A549 (cell line): Measurements from ENCODE around the gene NUDT1. TPM values are rescaled to one million over a fixed set of nuclear protein-coding genes. Genes with fewer than 3 reads are reported as not detected.

Source experiments
- ATAC-seq, 2 experiments: fragments of 200-7000 bp in 1 of 2; fragments of >200 bp in 1 of 2; cut with Nextera tagmentation in 1 of 2; cut with Tn5 transposase in 1 of 2; 3 replicates each; pipeline versions ENCODE4 v1.8.0 to v1.9.1; 2018 to 2020; ENCODE audit warnings: mild to moderate bottlenecking in 1 of 2, moderate library complexity in 1 of 2
- CTCF ChIA-PET: fragments of 300-600 bp; sonication (Branson Sonifier 250); formaldehyde crosslinking; extraction: SDS; loops from one replicate; lab custom pipeline; 2021; ENCODE audit warnings: antibody characterized with exemption, inconsistent platforms; lab: Yijun Ruan, JAX
- POLR2A ChIA-PET: fragments of 350-600 bp; formaldehyde crosslinking; extraction: SDS; loops from one replicate; lab custom pipeline; 2021; ENCODE audit warnings: antibody characterized with exemption, inconsistent platforms; lab: Yijun Ruan, JAX
- DNase-seq, 2 experiments: peaks; one replicate each; pipeline versions ENCODE4 v3.0.0 to v3.0.0-alpha.2; 2011 to 2016; ENCODE audit warnings: low read depth in 1 of 2, low spot score in 1 of 2
- FAIRE-seq: peaks from 2 replicates; lab custom pipeline; 2011; peaks lifted over from hg19 to GRCh38; lab: Jason Lieb, UNC
- H3K27ac ChIP-seq, 2 experiments: fragments of >200 bp; sonication (Bioruptor Twin); formaldehyde crosslinking; 3 replicates each; pipeline ENCODE4 v1.5.1; 2016 to 2017
- H3K4me1 ChIP-seq: fragments of >200 bp; sonication (Bioruptor Twin); formaldehyde crosslinking; 3 replicates; pipeline ENCODE4 v1.6.1; 2016
- H3K4me2 ChIP-seq: fragments of >200 bp; sonication (Bioruptor Twin); formaldehyde crosslinking; 3 replicates; pipeline ENCODE4 v1.6.1; 2016
- H3K4me3 ChIP-seq: fragments of >200 bp; sonication (Bioruptor Twin); formaldehyde crosslinking; 3 replicates; pipeline ENCODE4 v1.5.1; 2016
- H3K9me3 ChIP-seq: fragments of >200 bp; sonication (Bioruptor Twin); formaldehyde crosslinking; 3 replicates; pipeline ENCODE4 v1.6.1; 2016
- BCL3 ChIP-seq: fragments of >200 bp; sonication (Bioruptor Twin); formaldehyde crosslinking; IDR thresholded peaks from 3 replicates; pipeline ENCODE4 v1.6.1; 2016
- CBX2 ChIP-seq: fragments of 200-600 bp; sonication (generic); IDR thresholded peaks from 2 replicates; pipeline ENCODE4 v1.6.1; 2016; ENCODE audit warnings: low read depth, mild to moderate bottlenecking, borderline replicate concordance
- CHD2 ChIP-seq: fragments of 150-350 bp; IDR thresholded peaks from 2 replicates; pipeline ENCODE4 v1.6.1; 2014; ENCODE audit warnings: low read length; ENCODE audit not compliant: partially characterized antibody
- CHD4 ChIP-seq: fragments of 200-600 bp; sonication (generic); IDR thresholded peaks from 2 replicates; pipeline ENCODE4 v1.6.1; 2016; ENCODE audit warnings: antibody characterized with exemption, mild to moderate bottlenecking, borderline replicate concordance
- HES2 ChIP-seq: fragments of >200 bp; sonication (Bioruptor Twin); formaldehyde crosslinking; IDR thresholded peaks from 2 replicates; pipeline ENCODE4 v1.6.1; 2016
- HEYL ChIP-seq: fragments of 250-450 bp; sonication (Bioruptor Pico); IDR thresholded peaks from 2 replicates; pipeline ENCODE4 v1.8.0; 2021; ENCODE audit warnings: mild to moderate bottlenecking, moderate library complexity
- JUNB ChIP-seq: fragments of >200 bp; sonication (Bioruptor Twin); formaldehyde crosslinking; IDR thresholded peaks from 2 replicates; pipeline ENCODE4 v1.6.1; 2016
- KDM1A ChIP-seq: fragments of 200-600 bp; sonication (generic); IDR thresholded peaks from 2 replicates; pipeline ENCODE4 v1.6.1; 2016; ENCODE audit warnings: low read depth, mild to moderate bottlenecking
- MAZ ChIP-seq: fragments of 150-350 bp; IDR thresholded peaks from 2 replicates; pipeline ENCODE4 v1.6.1; 2014; ENCODE audit warnings: antibody characterized with exemption, low read depth, low read length, borderline replicate concordance
- POLR2AphosphoS2 ChIP-seq: conservative IDR thresholded peaks from 2 replicates; pipeline ENCODE4 v1.6.1; 2012; ENCODE audit warnings: low read length, improper control_type of control experiment, inconsistent platforms
- SMC3 ChIP-seq: fragments of >200 bp; sonication (Bioruptor Twin); formaldehyde crosslinking; IDR thresholded peaks from 3 replicates; pipeline ENCODE4 v1.6.1; 2018; ENCODE audit warnings: inconsistent platforms
- SREBF2 ChIP-seq: fragments of 450-650 bp; IDR thresholded peaks from 2 replicates; pipeline ENCODE4 v1.6.1; 2014; ENCODE audit warnings: mild to moderate bottlenecking, moderate library complexity
- TFCP2L1 ChIP-seq: fragments of 250-450 bp; sonication (Bioruptor Pico); IDR thresholded peaks from 2 replicates; pipeline ENCODE4 v1.5.0; 2021; ENCODE audit warnings: mild to moderate bottlenecking
- TP53 ChIP-seq: fragments of 250-450 bp; sonication (Bioruptor Pico); IDR thresholded peaks from 2 replicates; pipeline ENCODE4 v1.5.0; 2021; ENCODE audit warnings: mild to moderate bottlenecking, moderate library complexity
- USF2 ChIP-seq: fragments of 450-650 bp; IDR thresholded peaks from 2 replicates; pipeline ENCODE4 v1.6.1; 2014; ENCODE audit warnings: antibody characterized with exemption
- WGBS: methylation state at CpG from one replicate; pipeline ENCODE4 v1.1.6; 2017; ENCODE audit errors: missing lambda C conversion rate; 5-methylcytosine and 5-hydroxymethylcytosine counted together
- polyA plus RNA-seq, 4 experiments: library from polyadenylated mRNA; depleted of rRNA in 3 of 4; stranded (reverse); fragments of >200 nt; fragmentation: RNase III in 1 of 4; extraction: RNeasy Plus Mini Kit Qiagen cat#74134 plus additional on column Dnase treatment in 1 of 4; gene quantifications; 2 replicates in 3 of 4; 3 replicates in 1 of 4; pipeline ENCODE4 v1.2.3, GENCODE V29; 2011 to 2017
- TF ChIP-seq, protein P1 (sequence below): fragments of 250-450 bp; sonication (Bioruptor Pico); IDR thresholded peaks from 2 replicates; pipeline ENCODE4 v1.5.0; 2021; ENCODE audit warnings: mild to moderate bottlenecking, moderate library complexity, borderline replicate concordance

The NUDT1 gene
- polyA plus RNA-seq, 2 of the 4 experiments (the other 2 are of a cell fraction) = 38.3 to 92.3 TPM

- ATAC-seq = no peak
- no peak for TF ChIP-seq BCL3
- no peak for TF ChIP-seq TP53 (CRISPR knock-in tag)
- TF ChIP-seq, protein P1, sequence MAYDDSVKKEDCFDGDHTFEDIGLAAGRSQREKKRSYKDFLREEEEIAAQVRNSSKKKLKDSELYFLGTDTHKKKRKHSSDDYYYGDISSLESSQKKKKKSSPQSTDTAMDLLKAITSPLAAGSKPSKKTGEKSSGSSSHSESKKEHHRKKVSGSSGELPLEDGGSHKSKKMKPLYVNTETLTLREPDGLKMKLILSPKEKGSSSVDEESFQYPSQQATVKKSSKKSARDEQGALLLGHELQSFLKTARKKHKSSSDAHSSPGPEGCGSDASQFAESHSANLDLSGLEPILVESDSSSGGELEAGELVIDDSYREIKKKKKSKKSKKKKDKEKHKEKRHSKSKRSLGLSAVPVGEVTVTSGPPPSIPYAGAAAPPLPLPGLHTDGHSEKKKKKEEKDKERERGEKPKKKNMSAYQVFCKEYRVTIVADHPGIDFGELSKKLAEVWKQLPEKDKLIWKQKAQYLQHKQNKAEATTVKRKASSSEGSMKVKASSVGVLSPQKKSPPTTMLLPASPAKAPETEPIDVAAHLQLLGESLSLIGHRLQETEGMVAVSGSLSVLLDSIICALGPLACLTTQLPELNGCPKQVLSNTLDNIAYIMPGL (CRISPR knock-in tag) = no peak
- no peak for TF ChIP-seq KDM1A
- TF ChIP-seq TFCP2L1 (CRISPR knock-in tag) = no peak
- TF ChIP-seq JUNB = no peak
- no peak for TF ChIP-seq CHD2
- TF ChIP-seq POLR2AphosphoS2 = no peak
- no peak for TF ChIP-seq HES2
- TF ChIP-seq SMC3 = no peak
- TF ChIP-seq MAZ = no peak
- TF ChIP-seq USF2 = no peak
- TF ChIP-seq CBX2 = no peak
- no peak for TF ChIP-seq HEYL
- TF ChIP-seq SREBF2 = no peak
- no peak for TF ChIP-seq CHD4
- 93% methylated on average over 16 of the region's 20 CpGs for WGBS
- ChIA-PET POLR2A (no interaction called here), CTCF (interaction anchor here (0.8 kb wide), 1 partner anchor 145 kb away, joined by 3 read pairs; no protein-coding TSS in a partner anchor)
- Histone ChIP-seq H3K27ac (no peak overlapping the region), H3K4me3 (no peak overlapping the region), H3K4me2 (no peak overlapping the region), H3K9me3 (no peaks in the 10 kb centered on the region), H3K4me1 (no peaks in the 10 kb centered on the region)
- DNase-seq = no peak
- no peak for FAIRE-seq
Observed at GRCh38 chr7:2202901-2203765, 38.9 kb upstream of the NUDT1 start.

- Histone ChIP-seq H3K27ac (no peak overlapping the region), H3K4me3 (no peak overlapping the region), H3K4me2 (no peak overlapping the region), H3K9me3 (no peaks in the 10 kb centered on the region), H3K4me1 (no peaks in the 10 kb centered on the region)
- 87% methylated on average over 13 of the region's 13 CpGs for WGBS
- ATAC-seq = no peak; a peak in 1 of 6 replicates
- TF ChIP-seq, protein P1 (CRISPR knock-in tag) = no peak
- TF ChIP-seq CBX2 = no peak
- POLR2A ChIA-PET = no interaction called here
- FAIRE-seq = no peak
- no peak for DNase-seq
- CTCF ChIA-PET = no interaction called here
Observed at GRCh38 chr7:2203766-2204300, 38.2 kb upstream of the NUDT1 start.
